IPS-18c (cell line): Measurements from ENCODE around the gene HSF4.
"Not testable (repeated sequence)": the region's sequence is repeated elsewhere in the genome, so short reads cannot be mapped to it uniquely, and the experiment has no call there.

ENCODE experiments used
- H3K4me3 ChIP-seq: 2 replicates; pipeline ENCODE4 v1.7.0; 2013; ENCODE audit warnings: low read depth, mild to moderate bottlenecking, low read length, moderate library complexity; ENCODE audit not compliant: insufficient read depth
- H3K9me3 ChIP-seq: one replicate; pipeline ENCODE4 v1.6.1; 2013; ENCODE audit warnings: mild to moderate bottlenecking, low read length, moderate library complexity; ENCODE audit not compliant: control insufficient read depth, insufficient read depth

HSF4 gene, protein sequence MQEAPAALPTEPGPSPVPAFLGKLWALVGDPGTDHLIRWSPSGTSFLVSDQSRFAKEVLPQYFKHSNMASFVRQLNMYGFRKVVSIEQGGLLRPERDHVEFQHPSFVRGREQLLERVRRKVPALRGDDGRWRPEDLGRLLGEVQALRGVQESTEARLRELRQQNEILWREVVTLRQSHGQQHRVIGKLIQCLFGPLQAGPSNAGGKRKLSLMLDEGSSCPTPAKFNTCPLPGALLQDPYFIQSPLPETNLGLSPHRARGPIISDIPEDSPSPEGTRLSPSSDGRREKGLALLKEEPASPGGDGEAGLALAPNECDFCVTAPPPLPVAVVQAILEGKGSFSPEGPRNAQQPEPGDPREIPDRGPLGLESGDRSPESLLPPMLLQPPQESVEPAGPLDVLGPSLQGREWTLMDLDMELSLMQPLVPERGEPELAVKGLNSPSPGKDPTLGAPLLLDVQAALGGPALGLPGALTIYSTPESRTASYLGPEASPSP

GRCh38 chr16:67164599-67165061 lies at the start of gene HSF4:
Gene HSF4 (plus strand): TSS chr16:67164745. CDS start chr16:67164812, 67 bp downstream.
- H3K9me3 ChIP-seq: peaks cover 6% of the 10 kb centered on the region
- peak within 1 kb of the TSS; percentile 43 for H3K4me3 ChIP-seq

DNA sequence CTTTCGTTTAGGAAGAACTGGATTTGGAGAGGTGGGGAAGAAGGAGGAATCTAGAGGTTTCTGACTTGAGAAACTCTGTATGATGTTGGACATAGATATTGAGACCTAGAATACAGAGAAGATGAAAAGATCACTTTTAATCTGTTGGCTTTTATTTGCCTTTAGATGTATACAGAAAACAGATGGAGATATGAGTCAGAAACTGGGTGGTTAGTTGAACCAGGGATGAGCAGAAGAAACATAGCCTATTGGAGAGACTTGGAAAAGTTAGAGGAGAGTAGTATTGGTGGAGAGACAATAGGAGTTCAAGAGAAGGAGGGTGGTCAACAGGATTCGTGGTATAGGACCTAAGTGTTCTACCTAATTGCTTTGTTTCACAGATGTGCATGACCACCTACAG lies 49.8 kb upstream of the HSF4 start:
- Histone ChIP-seq H3K9me3 (no peaks in the 10 kb centered on the region), H3K4me3 (no peak overlapping the region)

- Histone ChIP-seq H3K9me3 (no peaks in the 10 kb centered on the region), H3K4me3 (no peak overlapping the region)
Measured at GRCh38 chr16:67115639-67116038, 48.9 kb upstream of the HSF4 start.

- H3K4me3 ChIP-seq: no peak overlapping the region
- H3K9me3 ChIP-seq: no peaks in the 10 kb centered on the region
Measured at GRCh38 chr16:67116388-67117311, 47.9 kb upstream of the HSF4 start.

DNA sequence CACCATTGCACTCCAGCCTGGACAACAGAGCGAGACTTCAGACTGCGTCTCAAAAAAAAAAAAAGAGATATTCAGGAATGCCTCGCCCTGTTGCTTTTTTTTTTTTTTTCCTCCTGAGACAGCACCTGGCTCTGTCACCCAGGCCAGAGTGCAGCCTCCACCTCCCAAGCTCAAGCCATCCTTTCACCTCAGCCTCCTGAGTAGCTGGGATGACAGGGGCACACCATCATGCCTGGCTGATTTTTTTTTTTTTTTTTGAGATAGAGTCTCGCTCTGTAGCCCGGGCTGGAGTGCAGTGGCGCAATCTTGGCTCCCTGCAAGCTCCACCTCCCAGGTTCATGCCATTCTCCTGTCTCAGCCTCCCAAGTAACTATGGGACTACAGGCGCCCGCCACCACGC lies 46.8 kb upstream of the HSF4 start:
- Histone ChIP-seq H3K9me3 (no peaks in the 10 kb centered on the region), H3K4me3 (no peak overlapping the region)

- no peaks in the 10 kb centered on the region for H3K9me3 ChIP-seq
- no peak overlapping the region for H3K4me3 ChIP-seq
Measured at GRCh38 chr16:67120025-67120424, 44.5 kb upstream of the HSF4 start.

DNA sequence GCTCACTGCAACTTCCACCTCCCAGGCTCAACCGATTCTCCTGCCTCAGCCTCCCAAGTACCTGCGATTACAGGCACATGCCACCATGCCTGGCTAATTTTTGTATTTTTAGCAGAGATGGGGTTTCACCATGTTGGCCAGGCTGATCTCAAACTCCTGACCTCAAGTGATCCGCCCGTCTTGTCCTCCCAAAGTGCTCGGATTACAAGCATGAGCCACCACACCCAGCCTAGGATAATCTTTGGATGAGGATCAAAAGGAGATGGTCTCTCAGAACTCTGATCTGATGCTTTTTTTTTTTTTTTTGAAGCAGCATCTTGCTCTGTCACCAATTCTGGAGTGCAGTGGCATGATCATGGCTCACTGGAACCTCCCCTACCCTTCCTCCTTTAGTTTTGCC lies 41.7 kb upstream of the HSF4 start:
- H3K9me3 ChIP-seq, H3K4me3 ChIP-seq: not testable (repeated sequence)

DNA sequence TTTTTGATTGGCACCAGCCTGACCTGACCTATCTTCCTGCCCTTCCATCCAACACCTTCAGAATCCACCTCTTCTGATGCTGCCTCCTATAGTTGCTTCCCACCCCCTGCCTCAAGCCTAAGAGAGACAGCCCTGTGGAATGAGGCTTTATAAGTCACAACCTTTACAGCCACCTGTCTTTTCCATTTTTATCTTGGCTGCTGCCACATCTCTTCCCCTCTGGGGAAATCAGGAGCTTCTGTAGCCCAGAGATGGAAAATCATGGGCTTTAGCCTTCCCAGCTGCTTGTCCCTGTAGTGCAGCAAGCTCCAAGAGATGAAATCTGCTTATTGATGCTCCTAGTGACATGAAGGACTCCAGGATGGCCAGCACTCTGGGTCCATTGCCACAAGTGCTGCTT lies 36.1 kb upstream of the HSF4 start:
- Histone ChIP-seq H3K9me3 (no peaks in the 10 kb centered on the region), H3K4me3 (no peak overlapping the region)

- Histone ChIP-seq H3K9me3 (no peaks in the 10 kb centered on the region), H3K4me3 (no peak overlapping the region)
Measured at GRCh38 chr16:67128887-67129286, 35.7 kb upstream of the HSF4 start.

DNA sequence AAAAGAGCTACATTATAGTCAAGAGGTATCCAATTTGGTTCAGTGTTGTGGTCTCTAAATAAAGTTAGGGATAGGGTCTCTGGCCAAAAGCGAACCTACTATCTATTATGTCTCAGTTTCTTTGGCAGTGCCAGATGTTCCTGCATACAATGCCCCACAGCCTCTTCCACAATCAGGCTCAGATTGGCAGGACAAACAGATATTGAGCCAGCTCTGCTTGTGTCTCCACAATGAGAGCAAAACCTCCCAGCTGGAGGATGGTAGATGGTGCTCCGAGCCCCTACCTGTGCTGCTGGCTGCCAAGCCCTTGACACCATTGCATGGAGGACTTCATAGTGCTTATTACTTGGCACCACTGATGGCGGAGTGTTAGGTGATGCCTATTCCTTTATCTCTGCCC lies 35.1 kb upstream of the HSF4 start:
- Histone ChIP-seq H3K9me3 (no peaks in the 10 kb centered on the region), H3K4me3 (no peak overlapping the region)

- Histone ChIP-seq H3K4me3 (no peak overlapping the region), H3K9me3 (no peaks in the 10 kb centered on the region)
Measured at GRCh38 chr16:67137605-67138004, 26.9 kb upstream of the HSF4 start.

GRCh38 chr16:67141391-67141790 lies 23.2 kb upstream of the HSF4 start:
- Histone ChIP-seq H3K4me3 (no peak overlapping the region), H3K9me3 (no peaks in the 10 kb centered on the region)

GRCh38 chr16:67142342-67142741 lies 22.2 kb upstream of the HSF4 start:
- Histone ChIP-seq H3K4me3 (no peak overlapping the region), H3K9me3 (no peaks in the 10 kb centered on the region)

GRCh38 chr16:67144943-67145342 lies 19.6 kb upstream of the HSF4 start:
- peaks cover 2% of the 10 kb centered on the region for H3K9me3 ChIP-seq
- H3K4me3 ChIP-seq: no peak overlapping the region

GRCh38 chr16:67145746-67146145 lies 18.8 kb upstream of the HSF4 start:
- H3K9me3 ChIP-seq: peaks cover 2% of the 10 kb centered on the region
- no peak overlapping the region for H3K4me3 ChIP-seq

GRCh38 chr16:67146523-67147357 lies 17.8 kb upstream of the HSF4 start:
- H3K9me3 ChIP-seq: peaks cover 2% of the 10 kb centered on the region
- no peak overlapping the region for H3K4me3 ChIP-seq
